HepG2 (cell line): ENCODE results near the gene OXLD1. TPM values are rescaled to one million over a fixed set of nuclear protein-coding genes. Genes with fewer than 3 reads are reported as not detected.

ENCODE experiments used
- ARNTL ChIP-seq: sonication (generic); formaldehyde crosslinking; IDR thresholded peaks from 2 replicates; pipeline ENCODE4 v1.4.0; 2020; ENCODE audit warnings: mild to moderate bottlenecking, missing genetic modification reagents
- ATM ChIP-seq: fragments of 450-650 bp; IDR thresholded peaks from 2 replicates; pipeline ENCODE4 v1.7.1; 2017; ENCODE audit warnings: mild to moderate bottlenecking, borderline replicate concordance
- HMGXB3 ChIP-seq: sonication (generic); formaldehyde crosslinking; IDR thresholded peaks from 2 replicates; pipeline ENCODE4 v1.4.0; 2020; ENCODE audit warnings: missing genetic modification reagents, borderline replicate concordance
- IRX3 ChIP-seq: sonication (generic); formaldehyde crosslinking; IDR thresholded peaks from 2 replicates; pipeline ENCODE4 v1.8.1; 2023; ENCODE audit warnings: mild to moderate bottlenecking, low read depth, missing genetic modification reagents, borderline replicate concordance
- KDM3A ChIP-seq: IDR thresholded peaks from 2 replicates; pipeline ENCODE4 v1.6.1; 2018; ENCODE audit warnings: low read depth, missing compliant biosample characterization
- MTA1 ChIP-seq: sonication (generic); formaldehyde crosslinking; IDR thresholded peaks from 2 replicates; pipeline ENCODE4 v1.4.0; 2020; ENCODE audit warnings: missing genetic modification reagents, mild to moderate bottlenecking, borderline replicate concordance
- NR0B2 ChIP-seq: sonication (generic); formaldehyde crosslinking; IDR thresholded peaks from 2 replicates; pipeline ENCODE4 v1.4.0; 2020; ENCODE audit warnings: mild to moderate bottlenecking, missing genetic modification reagents
- NR2C2 ChIP-seq: sonication (generic); formaldehyde crosslinking; IDR thresholded peaks from 2 replicates; pipeline ENCODE4 v1.4.0; 2020; ENCODE audit warnings: missing genetic modification reagents, mild to moderate bottlenecking, moderate library complexity, borderline replicate concordance
- PATZ1 ChIP-seq: sonication (generic); formaldehyde crosslinking; IDR thresholded peaks from 2 replicates; pipeline ENCODE4 v1.4.0; 2020; ENCODE audit warnings: missing genetic modification reagents
- PHF20 ChIP-seq: sonication (generic); formaldehyde crosslinking; IDR thresholded peaks from 2 replicates; pipeline ENCODE4 v1.5.0; 2020; ENCODE audit warnings: mild to moderate bottlenecking, missing genetic modification reagents
- SETDB1 ChIP-seq: sonication (generic); formaldehyde crosslinking; IDR thresholded peaks from 2 replicates; pipeline ENCODE4 v1.5.1; 2020; ENCODE audit warnings: missing genetic modification reagents, mild to moderate bottlenecking, borderline replicate concordance
- SIN3A ChIP-seq: IDR thresholded peaks from 2 replicates; pipeline ENCODE4 v1.6.1; 2011; ENCODE audit warnings: low read depth, mild to moderate bottlenecking, control low read depth, low read length, borderline replicate concordance
- ZFX ChIP-seq: sonication (generic); formaldehyde crosslinking; IDR thresholded peaks from 2 replicates; pipeline ENCODE4 v1.4.0; 2020; ENCODE audit warnings: mild to moderate bottlenecking, low read depth, missing genetic modification reagents, moderate library complexity
- ZMYM3 ChIP-seq: sonication (generic); formaldehyde crosslinking; IDR thresholded peaks from 2 replicates; pipeline ENCODE4 v1.5.1; 2020; ENCODE audit warnings: mild to moderate bottlenecking, missing genetic modification reagents
- ZNF224 ChIP-seq: sonication (generic); formaldehyde crosslinking; IDR thresholded peaks from 2 replicates; pipeline ENCODE4 v1.5.0; 2020; ENCODE audit warnings: mild to moderate bottlenecking, missing genetic modification reagents
- ZNF280D ChIP-seq: sonication (generic); formaldehyde crosslinking; IDR thresholded peaks from 2 replicates; pipeline ENCODE4 v1.5.1; 2020; ENCODE audit warnings: mild to moderate bottlenecking, missing genetic modification reagents
- ZSCAN29 ChIP-seq: sonication (generic); formaldehyde crosslinking; conservative IDR thresholded peaks from 2 replicates; pipeline ENCODE4 v1.4.0; 2020; ENCODE audit warnings: mild to moderate bottlenecking, missing genetic modification reagents
- polyA plus RNA-seq, 8 experiments: library from polyadenylated mRNA; depleted of rRNA in 3 of 8; stranded (reverse) in 7 of 8; unstranded in 1 of 8; fragments of >200 nt; fragmentation: Illumina TruSeq in 4 of 8; extraction: Trizol in 4 of 8; gene quantifications; 2 replicates each; pipeline versions ENCODE4 v1.2.1 to v1.2.3, GENCODE V29; 2011 to 2016; ENCODE audit warnings: low read depth in 4 of 8, missing spikeins in 1 of 8, mixed read lengths in 1 of 8; ENCODE audit not compliant: insufficient read depth in 1 of 8
- total RNA-seq, 5 experiments: library from RNA; depleted of rRNA; stranded (reverse); fragments of >200 nt; fragmentation: Illumina TruSeq; extraction: Trizol; gene quantifications; 2 replicates each; pipeline ENCODE4 v1.2.3, GENCODE V29; 2016; ENCODE audit warnings: low read depth in 1 of 5

The OXLD1 gene
- total and polyA plus RNA-seq, 2 of the 13 experiments (the other 11 are each of a cell fraction or from before 2014, with no cell fraction given), result 27.1 to 37.5 TPM

- TF ChIP-seq PATZ1 (no peak), SIN3A (no peak), SETDB1 (no peak), MTA1 (CRISPR knock-in tag) (peak; percentile 62; the same call in 1 of the 2 replicates), HMGXB3 (0 out of 2 replicates have a peak, but pooled peaks have one; percentile 32), IRX3 (CRISPR knock-in tag) (no peak), NR0B2 (CRISPR knock-in tag) (no peak), PHF20 (CRISPR knock-in tag) (0 out of 2 replicates have a peak, but pooled peaks have one; percentile 9), ARNTL (CRISPR knock-in tag) (0 out of 2 replicates have a peak, but pooled peaks have one; percentile 25), ZNF224 (CRISPR knock-in tag) (no peak), ZSCAN29 (CRISPR knock-in tag) (no peak), ZNF280D (peak; percentile 42; the same call in 1 of the 2 replicates), ZFX (CRISPR knock-in tag) (peak; percentile 65), KDM3A (CRISPR knock-in tag) (0 out of 2 replicates have a peak, but pooled peaks have one; percentile 40), ATM (no peak), ZMYM3 (CRISPR knock-in tag) (peak; percentile 44; the same call in 1 of the 2 replicates), NR2C2 (no peak; the same call in 1 of the 2 replicates)
Observed at GRCh38 chr17:81655378-81656117, 10.9 kb downstream of the OXLD1 start (continued).
